GM12892 (cell line): ENCODE results near the gene DOCK2.

Experiments
- POLR2A ChIP-seq: IDR thresholded peaks from 2 replicates; pipeline ENCODE4 v1.6.1; 2011; ENCODE audit warnings: low read depth, low read length, control low read depth
- POLR2AphosphoS5 ChIP-seq: IDR thresholded peaks from 2 replicates; pipeline ENCODE4 v1.6.1; 2011; ENCODE audit warnings: low read depth, low read length, control low read depth
- TAF1 ChIP-seq: IDR thresholded peaks from 2 replicates; pipeline ENCODE4 v1.6.1; 2011; ENCODE audit warnings: low read depth, mild to moderate bottlenecking, control low read depth, low read length, borderline replicate concordance

GRCh38 chr5:169641253-169641652 lies 4.2 kb downstream of the DOCK2 start:
- TF ChIP-seq POLR2AphosphoS5 (no peak), POLR2A (no peak), TAF1 (no peak)
